PFSK-1 (cell line): ENCODE data around the gene FAM53B.

Experiments
- FOXP2 ChIP-seq: optimal IDR thresholded peaks from 2 replicates; pipeline ENCODE3; 2011; ENCODE audit warnings: borderline replicate concordance, control low read depth, inconsistent platforms; ENCODE audit not compliant: insufficient read depth; ENCODE audit errors: extremely low read length, extremely low read depth
- POLR2AphosphoS5 ChIP-seq: IDR thresholded peaks from 2 replicates; pipeline ENCODE4 v1.6.1; 2012; ENCODE audit warnings: low read depth, mild to moderate bottlenecking, control low read depth, low read length, moderate library complexity
- REST ChIP-seq, 2 experiments: IDR thresholded peaks; 2 replicates each; pipeline versions ENCODE4 v1.6.1 to v1.8.0; 2011 to 2012; ENCODE audit warnings: low read depth in 2 of 2, low read length in 2 of 2, control low read depth in 1 of 2, inconsistent platforms in 1 of 2, mild to moderate bottlenecking in 1 of 2, moderate library complexity in 1 of 2; ENCODE audit not compliant: insufficient read depth in 1 of 2
- SIN3A ChIP-seq: IDR thresholded peaks from 2 replicates; pipeline ENCODE4 v1.6.1; 2012; ENCODE audit warnings: mild to moderate bottlenecking, low read length, moderate library complexity, borderline replicate concordance; ENCODE audit not compliant: insufficient read depth
- TAF1 ChIP-seq: IDR thresholded peaks from 2 replicates; pipeline ENCODE4 v1.6.1; 2012; ENCODE audit warnings: low read length, control low read depth, borderline replicate concordance; ENCODE audit not compliant: insufficient read depth

GRCh38 chr10:124697443-124697836, 46.7 kb downstream of the FAM53B start:
- no peak for TF ChIP-seq SIN3A
- TF ChIP-seq POLR2AphosphoS5, result no peak
- TF ChIP-seq TAF1, result no peak
- TF ChIP-seq REST (IDR thresholded peaks at IDR 0.05; ENCODE audit: insufficient read depth in 1 of 2, low read depth in 2 of 2, low read length in 2 of 2), result no peak
- TF ChIP-seq FOXP2, result no peak
